Loucy (cell line): ENCODE measurements around the gene LILRB5.

ENCODE experiments used
- CTCF ChIP-seq: fragments of 200-600 bp; sonication (generic); conservative IDR thresholded peaks from 2 replicates; pipeline ENCODE4 v1.5.1; 2014; ENCODE audit warnings: mild to moderate bottlenecking, antibody characterized with exemption, low read length
- EZH2phosphoT487 ChIP-seq: fragments of 200-600 bp; IDR thresholded peaks from 2 replicates; pipeline ENCODE4 v1.6.1; 2018; ENCODE audit warnings: antibody characterized with exemption, mild to moderate bottlenecking, moderate library complexity, borderline replicate concordance

DNA sequence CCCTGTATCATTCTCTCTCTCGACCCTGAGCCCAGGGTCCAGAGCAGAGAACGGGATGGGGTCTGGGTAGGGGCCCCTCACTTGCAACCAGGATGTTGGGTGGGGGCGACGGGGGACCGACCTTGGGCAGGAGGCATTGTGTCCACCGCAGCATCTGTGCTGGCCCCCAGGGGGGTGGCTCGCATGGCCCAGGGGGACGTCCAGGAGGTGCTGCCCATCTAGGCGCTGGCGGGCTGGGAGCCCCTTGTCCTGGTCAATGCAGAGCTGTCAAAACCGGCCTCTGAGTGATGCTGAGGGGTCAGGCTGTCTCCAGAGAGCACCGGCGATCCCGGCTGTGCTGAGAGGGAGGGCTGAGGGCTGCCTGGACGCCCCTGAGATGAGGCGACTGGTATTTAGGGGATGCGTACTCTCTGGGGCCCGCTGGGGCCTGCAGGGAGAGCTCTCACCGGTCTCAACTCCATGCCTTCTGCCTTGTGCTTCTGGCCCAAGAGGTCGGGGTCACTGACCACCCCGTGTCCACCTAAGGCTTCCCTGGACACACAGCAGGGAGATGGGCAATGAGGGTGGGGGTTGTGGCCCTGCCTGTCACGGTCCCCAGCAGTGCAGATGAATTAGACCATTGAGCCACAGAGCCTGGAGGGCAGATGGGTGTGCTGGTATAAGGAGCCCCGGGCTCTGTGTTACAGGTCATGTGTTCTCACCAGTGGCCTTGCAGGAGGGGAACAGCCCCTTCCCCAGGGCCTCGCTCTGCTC is 47.8 kb downstream of the LILRB5 start:
- no peak for TF ChIP-seq CTCF
- TF ChIP-seq EZH2phosphoT487 = no peak
